Mesodermal cell (in vitro differentiated cells): Measurements from ENCODE around the gene SNU13.
"Not testable (repeated sequence)": the region's sequence is repeated elsewhere in the genome, so short reads cannot be mapped to it uniquely, and the experiment has no call there.

Experiments
- H3K27ac ChIP-seq: 2 replicates; pipeline ENCODE4 v1.7.0; 2013; ENCODE audit warnings: mild to moderate bottlenecking, low read depth, low read length, moderate library complexity; ENCODE audit not compliant: severe bottlenecking
- H3K36me3 ChIP-seq: 2 replicates; pipeline ENCODE4 v1.7.1; 2013; ENCODE audit warnings: mild to moderate bottlenecking, low read length, moderate library complexity; ENCODE audit not compliant: control insufficient read depth, insufficient read depth
- H3K4me1 ChIP-seq: one replicate; pipeline ENCODE4 v1.7.1; 2013; ENCODE audit warnings: mild to moderate bottlenecking, low read length; ENCODE audit not compliant: insufficient read depth, control insufficient read depth, poor library complexity, severe bottlenecking
- H3K4me3 ChIP-seq: 2 replicates; pipeline ENCODE4 v1.7.0; 2013; ENCODE audit warnings: low read length, control low read depth, mild to moderate bottlenecking; ENCODE audit not compliant: insufficient read depth, poor library complexity, severe bottlenecking; ENCODE audit errors: extremely low read depth
- H3K9me3 ChIP-seq: 2 replicates; pipeline ENCODE4 v1.7.1; 2013; ENCODE audit warnings: mild to moderate bottlenecking, low read length, moderate library complexity; ENCODE audit not compliant: control insufficient read depth
- WGBS, 2 experiments: methylation state at CpG; one replicate each; pipeline ENCODE4 v1.1.5; 2013; ENCODE audit warnings: missing lambda C conversion rate in 2 of 2; ENCODE audit not compliant: insufficient coverage in 2 of 2; 5-methylcytosine and 5-hydroxymethylcytosine counted together

SNU13 gene

DNA sequence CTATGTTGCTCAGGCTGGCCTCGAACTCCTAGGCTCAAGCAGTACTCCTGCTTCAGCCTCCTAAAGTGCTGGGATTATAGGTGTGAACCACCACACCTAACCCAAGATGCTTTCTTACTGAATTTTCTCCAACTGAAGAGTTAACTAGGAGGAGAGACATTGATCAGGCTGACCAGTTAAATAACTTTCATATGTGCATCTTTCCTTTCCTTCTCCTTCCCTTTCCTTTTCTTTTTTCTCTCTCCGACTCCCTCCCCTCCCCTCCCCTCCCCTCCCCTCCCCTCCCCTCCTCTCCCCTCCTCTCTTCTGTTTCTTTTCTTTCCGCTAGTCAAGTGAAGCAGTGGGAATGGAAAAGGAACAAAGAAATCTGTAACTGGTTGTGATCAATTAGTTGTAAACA is 40.9 kb downstream of the SNU13 start:
- peaks cover 92% of the 10 kb centered on the region for H3K36me3 ChIP-seq
- no CpG with 5 or more reads among the region's 3 CpGs for WGBS, 2 experiments
- H3K9me3 ChIP-seq, result no peaks in the 10 kb centered on the region
- no peak overlapping the region for H3K4me3 ChIP-seq
- H3K4me1 ChIP-seq, result no peaks in the 10 kb centered on the region
- H3K27ac ChIP-seq, result no peak overlapping the region

DNA sequence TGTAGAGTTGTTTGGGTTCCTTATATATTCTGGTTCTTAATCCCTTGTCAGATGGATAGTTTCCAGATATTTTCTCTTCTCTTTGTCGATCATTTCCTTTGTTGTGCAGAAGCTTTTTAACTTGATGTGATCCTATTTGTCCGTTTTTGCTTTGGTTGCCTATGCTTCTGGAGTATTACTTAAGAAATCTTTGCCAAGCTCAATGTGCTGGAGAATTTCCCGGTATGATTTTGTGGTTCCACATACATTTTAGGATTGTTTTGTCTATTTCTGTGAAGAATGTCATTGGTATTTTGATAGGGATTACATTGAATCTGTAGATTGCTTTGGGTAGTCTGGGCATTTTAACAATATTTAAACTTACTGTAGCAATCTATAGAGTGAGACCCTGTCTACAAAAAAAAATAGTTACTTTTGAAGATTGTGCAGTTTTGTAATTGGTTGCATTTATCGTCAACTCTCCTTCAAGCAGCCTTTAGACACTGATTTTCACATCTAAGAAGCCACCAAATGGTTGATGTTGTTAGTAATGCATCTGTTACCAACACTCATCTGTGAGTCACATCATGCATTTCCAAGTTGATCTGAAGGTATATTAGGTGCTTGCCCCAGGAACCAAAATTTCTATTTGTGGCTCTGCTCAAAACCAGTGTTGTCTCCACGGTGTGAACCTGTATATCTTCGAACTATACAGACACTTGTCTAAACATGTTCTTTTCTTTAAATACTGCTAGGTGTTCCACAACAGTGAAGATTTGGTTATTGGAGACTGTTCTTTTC is 46.1 kb downstream of the SNU13 start:
- no peak overlapping the region for H3K27ac ChIP-seq
- peaks cover 93% of the 10 kb centered on the region for H3K36me3 ChIP-seq
- WGBS, 2 experiments, result 100% methylated on average over 4 of the region's 6 CpGs; no CpG with 5 or more reads in 1 of the 2 experiments

DNA sequence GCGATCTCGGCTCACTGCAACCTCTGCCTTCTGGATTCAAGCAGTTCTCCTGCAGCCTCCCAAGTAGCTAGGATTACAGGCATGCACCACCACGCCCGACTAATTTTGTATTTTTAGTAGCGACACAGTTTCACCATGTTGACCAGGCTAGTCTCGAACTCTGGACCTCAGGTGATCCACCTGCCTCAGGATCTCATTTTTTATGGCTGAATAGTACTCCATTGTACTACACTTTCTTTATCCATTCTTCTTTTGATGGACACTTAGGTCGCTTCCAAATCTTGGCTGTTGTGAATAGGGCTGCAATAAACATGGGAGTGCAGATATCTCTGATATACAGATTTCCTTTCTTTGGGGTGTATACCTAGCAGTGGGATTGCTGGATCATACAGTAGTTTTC is 46.8 kb downstream of the SNU13 start:
- Histone ChIP-seq H3K9me3 (no peaks in the 10 kb centered on the region), H3K36me3 (peaks cover 93% of the 10 kb centered on the region), H3K27ac (no peak overlapping the region), H3K4me3 (no peak overlapping the region), H3K4me1 (no peaks in the 10 kb centered on the region)
- WGBS, 2 experiments, result 98% methylated on average over 6 of the region's 7 CpGs

More for the DNA sequence above, 46.1 kb downstream of the SNU13 start:
- H3K9me3 ChIP-seq, result no peaks in the 10 kb centered on the region
- H3K4me1 ChIP-seq, result no peaks in the 10 kb centered on the region
- H3K4me3 ChIP-seq, result no peak overlapping the region

DNA sequence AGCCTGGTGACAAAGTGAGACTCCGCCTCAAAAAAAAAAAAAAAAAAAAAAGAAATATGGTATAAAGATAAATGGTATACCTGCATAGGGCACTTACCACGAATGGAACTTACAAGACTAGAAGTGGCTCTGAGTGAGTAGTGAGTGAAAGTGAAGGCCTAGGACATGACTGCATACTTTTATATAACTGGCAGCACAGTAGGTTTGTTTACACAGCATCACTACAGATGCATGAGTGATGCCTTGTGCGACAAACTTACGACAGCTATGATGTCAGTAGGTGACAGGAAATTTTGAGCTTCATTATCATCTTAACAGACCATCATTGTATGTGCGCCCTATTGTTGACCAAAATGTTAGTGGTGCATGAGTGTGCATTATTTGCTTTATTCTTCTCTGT is 49.9 kb downstream of the SNU13 start:
- WGBS, 2 experiments, result 92% methylated on average over 3 of the region's 5 CpGs; no CpG with 5 or more reads in 1 of the 2 experiments
- no peaks in the 10 kb centered on the region for H3K9me3 ChIP-seq

DNA sequence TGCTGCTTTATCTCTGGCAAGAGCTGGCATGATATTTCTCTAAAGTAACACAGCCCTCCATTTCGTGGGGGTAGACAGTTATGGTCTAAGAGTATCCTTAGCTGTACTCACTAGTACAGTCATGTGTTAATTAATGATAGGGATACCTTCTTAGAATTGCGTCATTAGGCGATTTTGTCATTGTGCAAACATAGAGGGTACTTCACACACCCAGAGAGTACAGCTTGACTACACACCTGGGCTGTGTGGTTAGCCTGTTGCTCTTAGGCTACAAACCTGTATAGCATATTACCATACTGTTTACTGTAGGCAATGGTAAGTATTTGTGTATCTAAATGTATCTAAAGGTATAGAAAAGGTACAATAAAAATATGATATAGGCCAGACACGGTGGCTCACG is 50.5 kb downstream of the SNU13 start:
- Histone ChIP-seq H3K36me3 (peaks cover 99% of the 10 kb centered on the region), H3K27ac (no peak overlapping the region), H3K4me3 (no peak overlapping the region), H3K9me3 (no peaks in the 10 kb centered on the region), H3K4me1 (no peaks in the 10 kb centered on the region)
- WGBS, 2 experiments, result 100% methylated on average over 2 to 3 of the region's 5 CpGs

More for the DNA sequence above, 49.9 kb downstream of the SNU13 start:
- no peak overlapping the region for H3K27ac ChIP-seq
- no peak overlapping the region for H3K4me3 ChIP-seq
- H3K36me3 ChIP-seq, result peaks cover 96% of the 10 kb centered on the region
- no peaks in the 10 kb centered on the region for H3K4me1 ChIP-seq

DNA sequence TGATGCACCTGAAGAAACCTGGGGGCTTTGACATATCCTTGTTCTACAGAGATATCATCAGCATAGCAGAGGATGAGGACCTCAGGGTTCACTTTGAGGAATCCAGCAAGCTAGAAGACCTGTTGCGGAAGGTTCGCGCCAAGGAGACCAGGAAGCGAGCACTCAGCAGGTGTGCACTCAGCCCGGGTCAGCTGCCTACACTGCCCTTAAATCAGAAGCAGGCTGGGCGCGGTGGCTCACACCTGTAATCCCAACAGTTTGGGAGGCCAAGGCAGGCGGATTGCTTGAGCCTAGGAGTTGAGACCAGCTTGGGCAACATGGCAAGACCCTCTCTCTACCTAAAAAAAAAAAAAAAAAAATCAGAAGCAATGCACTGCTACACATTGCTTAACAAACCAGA is 51.0 kb downstream of the SNU13 start:
- not testable (repeated sequence) for H3K27ac ChIP-seq, H3K9me3 ChIP-seq, H3K4me1 ChIP-seq, H3K4me3 ChIP-seq
- WGBS, 2 experiments, result 97 to 100% methylated on average over 7 to 8 of the region's 8 CpGs
- H3K36me3 ChIP-seq, result peaks cover 99% of the 10 kb centered on the region

DNA sequence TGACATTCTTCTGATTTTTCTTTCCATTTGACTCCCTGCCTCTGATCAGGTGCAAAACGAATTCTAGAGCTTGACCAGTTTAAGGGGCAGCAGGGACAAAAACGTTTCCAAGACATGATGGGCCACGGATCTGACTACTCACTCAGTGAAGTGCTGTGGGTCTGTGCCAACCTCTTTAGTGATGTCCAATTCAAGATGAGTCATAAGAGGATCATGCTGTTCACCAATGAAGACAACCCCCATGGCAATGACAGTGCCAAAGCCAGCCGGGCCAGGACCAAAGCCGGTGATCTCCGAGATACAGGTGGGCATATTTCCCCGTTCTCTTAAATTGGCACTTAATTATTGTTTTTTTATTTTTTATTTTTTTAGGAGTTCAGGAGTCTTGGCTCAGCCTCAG is 52.2 kb downstream of the SNU13 start:
- Histone ChIP-seq H3K9me3 (no peaks in the 10 kb centered on the region), H3K4me1 (no peaks in the 10 kb centered on the region), H3K4me3 (no peak overlapping the region), H3K36me3 (peaks cover 95% of the 10 kb centered on the region), H3K27ac (no peak overlapping the region)
- 87 to 93% methylated on average over 4 to 6 of the region's 7 CpGs for WGBS, 2 experiments

DNA sequence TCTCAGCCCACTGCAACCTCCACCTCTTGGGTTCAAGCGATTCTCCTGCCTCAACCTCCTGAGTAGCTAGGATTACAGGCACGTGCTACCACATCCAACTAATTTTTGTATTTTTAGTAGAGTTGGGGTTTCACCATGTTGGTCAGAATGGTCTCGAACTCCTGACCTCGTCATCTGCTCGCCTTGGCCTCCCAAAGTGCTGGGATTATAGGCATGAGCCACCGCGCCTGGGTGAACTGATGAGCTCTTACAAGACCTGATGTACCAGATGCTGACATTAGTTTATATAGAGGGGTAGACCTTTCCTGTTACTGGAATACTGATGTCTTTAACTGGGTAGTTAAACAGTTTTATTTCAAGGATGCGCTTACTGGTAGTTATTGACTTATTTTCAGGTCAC is 54.1 kb downstream of the SNU13 start:
- H3K4me3 ChIP-seq, H3K27ac ChIP-seq, H3K4me1 ChIP-seq, H3K9me3 ChIP-seq: not testable (repeated sequence)
- 94 to 95% methylated on average over 5 to 6 of the region's 8 CpGs for WGBS, 2 experiments
- H3K36me3 ChIP-seq, result peaks cover 95% of the 10 kb centered on the region

DNA sequence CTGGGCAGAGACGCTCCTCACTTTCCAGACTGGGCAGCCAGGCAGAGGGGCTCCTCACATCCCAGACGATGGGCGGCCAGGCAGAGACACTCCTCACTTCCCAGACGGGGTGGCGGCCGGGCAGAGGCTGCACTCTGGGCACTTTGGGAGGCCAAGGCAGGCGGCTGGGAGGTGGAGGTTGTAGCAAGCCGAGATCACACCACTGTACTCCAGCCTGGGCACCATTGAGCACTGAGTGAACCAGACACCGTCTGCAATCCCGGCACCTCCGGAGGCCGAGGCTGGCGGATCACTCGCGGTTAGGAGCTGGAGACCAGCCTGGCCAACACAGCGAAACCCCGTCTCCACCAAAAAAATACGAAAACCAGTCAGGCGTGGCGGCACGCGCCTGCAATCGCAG is 57.1 kb downstream of the SNU13 start:
- not testable (repeated sequence) for H3K4me1 ChIP-seq, H3K9me3 ChIP-seq, H3K27ac ChIP-seq, H3K4me3 ChIP-seq
- WGBS, 2 experiments, result 100% methylated on average over 1 to 6 of the region's 23 CpGs
- peaks cover 95% of the 10 kb centered on the region for H3K36me3 ChIP-seq

DNA sequence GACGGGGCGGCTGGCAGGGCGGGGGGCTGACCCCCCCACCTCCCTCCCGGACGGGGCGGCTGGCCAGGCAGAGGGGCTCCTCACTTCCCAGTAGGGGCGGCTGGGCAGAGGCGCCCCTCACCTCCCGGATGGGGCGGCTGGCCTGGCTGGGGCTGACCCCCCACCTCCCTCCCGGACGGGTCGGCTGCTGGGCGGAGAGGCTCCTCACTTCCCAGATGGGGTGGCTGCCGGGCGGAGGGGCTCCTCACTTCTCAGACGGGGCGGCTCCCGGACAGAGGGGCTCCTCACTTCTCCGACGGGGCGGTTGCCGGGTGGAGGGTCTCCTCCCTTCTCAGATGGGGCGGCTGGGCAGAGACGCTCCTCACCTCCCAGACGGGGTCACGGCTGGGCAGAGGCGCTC is 57.6 kb downstream of the SNU13 start:
- H3K27ac ChIP-seq, H3K9me3 ChIP-seq, H3K4me1 ChIP-seq, H3K4me3 ChIP-seq: not testable (repeated sequence)
- 99 to 100% methylated on average over 7 of the region's 28 CpGs for WGBS, 2 experiments
- H3K36me3 ChIP-seq, result peaks cover 95% of the 10 kb centered on the region

DNA sequence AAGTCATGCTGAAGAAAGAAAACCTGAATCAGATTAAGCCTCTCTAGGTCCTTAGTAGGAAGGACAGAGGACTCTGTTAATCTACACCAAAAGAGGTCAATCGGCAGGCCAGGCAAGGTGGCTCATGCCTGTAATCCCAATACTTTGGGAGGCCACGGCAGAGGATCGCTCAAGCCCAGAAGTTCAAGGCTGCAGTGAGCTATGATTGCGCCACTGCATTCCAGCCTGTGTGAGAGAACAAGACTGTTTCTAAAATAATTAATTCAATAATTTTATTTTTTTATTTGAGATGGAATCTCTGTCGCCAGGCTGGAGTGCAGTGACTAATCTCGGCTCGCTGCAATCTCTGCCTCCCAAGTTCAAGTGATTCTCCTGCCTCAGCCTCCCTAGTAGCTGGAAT is 63.1 kb downstream of the SNU13 start:
- Histone ChIP-seq H3K4me3 (no peak overlapping the region), H3K36me3 (peaks cover 82% of the 10 kb centered on the region), H3K4me1 (peaks cover 8% of the 10 kb centered on the region), H3K27ac (no peak overlapping the region), H3K9me3 (no peaks in the 10 kb centered on the region)
- 90 to 94% methylated on average over 5 to 6 of the region's 7 CpGs for WGBS, 2 experiments
